GM18909 (cell line): ENCODE data around the gene GABRG3.
"Not testable (repeated sequence)": the region's sequence is repeated elsewhere in the genome, so short reads cannot be mapped to it uniquely, and the experiment has no call there.

Source experiments
- ATAC-seq: cut with Tn5 transposase; IDR thresholded peaks from one replicate; pipeline ENCODE4 v1.9.1; 2021; ENCODE audit warnings: mild to moderate bottlenecking; ENCODE audit not compliant: unreplicated experiment, poor library complexity

The GABRG3 gene

GRCh38 chr15:26985050-26985449 lies 14.1 kb downstream of the GABRG3 start:
- ATAC-seq: no peak

- no peak for ATAC-seq
Measured at GRCh38 chr15:26996250-26996649, 25.3 kb downstream of the GABRG3 start.

- not testable (repeated sequence) for ATAC-seq
Measured at GRCh38 chr15:27003003-27003402, 32.0 kb downstream of the GABRG3 start.

DNA sequence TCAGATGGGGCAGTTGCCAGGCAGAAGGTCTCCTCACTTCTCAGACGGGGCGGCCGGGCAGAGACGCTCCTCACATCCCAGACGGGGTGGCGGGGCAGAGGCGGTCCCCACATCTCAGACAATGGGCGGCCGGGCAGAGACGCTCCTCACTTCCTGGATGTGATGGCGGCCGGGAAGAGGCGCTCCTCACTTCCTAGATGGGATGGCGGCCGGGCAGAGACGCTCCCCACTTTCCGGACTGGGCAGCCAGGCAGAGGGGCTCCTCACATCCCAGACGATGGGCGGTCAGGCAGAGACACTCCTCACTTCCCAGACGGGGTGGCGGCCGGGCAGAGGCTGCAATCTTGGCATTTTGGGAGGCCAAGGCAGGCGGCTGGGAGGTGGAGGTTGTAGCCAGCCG lies 33.2 kb downstream of the GABRG3 start:
- not testable (repeated sequence) for ATAC-seq

GRCh38 chr15:27017168-27017809 lies 46.3 kb downstream of the GABRG3 start:
- ATAC-seq: peak; percentile 57

DNA sequence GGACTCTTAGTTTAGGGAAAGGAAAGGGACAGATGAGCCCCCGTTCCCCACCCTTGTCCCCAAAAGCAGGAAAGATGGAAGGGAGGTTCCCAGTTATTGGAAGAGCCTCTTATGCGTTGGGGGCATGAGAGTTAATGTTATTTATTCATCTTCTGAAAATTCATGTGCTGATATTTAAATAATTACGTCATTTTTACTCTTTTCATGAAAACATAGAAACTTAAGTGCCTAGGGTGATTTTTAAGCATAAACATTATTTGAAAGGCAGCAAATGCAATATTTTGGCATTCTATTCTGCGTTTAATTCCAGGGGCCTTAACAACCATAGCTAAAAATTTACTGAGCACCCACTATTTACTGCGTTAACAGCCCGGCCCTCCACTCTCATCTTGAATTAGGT lies 48.7 kb downstream of the GABRG3 start:
- no peak for ATAC-seq

DNA sequence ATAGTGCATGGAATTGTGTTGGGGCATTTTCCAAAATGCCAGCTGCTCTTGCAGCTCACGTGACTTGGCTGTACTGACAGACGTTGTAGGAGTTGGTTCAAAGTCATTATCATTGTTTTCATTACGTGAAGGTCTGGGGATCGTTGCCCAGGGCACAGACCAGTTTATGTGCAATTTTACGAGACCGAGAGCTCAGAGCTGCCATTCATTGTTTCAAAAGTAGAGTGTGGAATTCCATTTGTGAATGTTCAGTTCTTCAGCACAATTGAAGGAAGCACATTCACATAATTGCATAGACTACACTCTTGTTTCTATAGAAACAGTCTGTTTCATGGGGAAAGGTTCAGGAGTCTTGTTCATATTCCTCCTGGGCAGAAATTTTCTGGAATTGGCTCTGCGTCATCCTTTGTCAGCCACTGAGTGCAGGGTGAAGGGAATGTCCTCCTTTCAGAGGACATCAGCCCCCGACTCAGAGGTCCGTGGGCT lies 54.5 kb downstream of the GABRG3 start:
- ATAC-seq: no peak

DNA sequence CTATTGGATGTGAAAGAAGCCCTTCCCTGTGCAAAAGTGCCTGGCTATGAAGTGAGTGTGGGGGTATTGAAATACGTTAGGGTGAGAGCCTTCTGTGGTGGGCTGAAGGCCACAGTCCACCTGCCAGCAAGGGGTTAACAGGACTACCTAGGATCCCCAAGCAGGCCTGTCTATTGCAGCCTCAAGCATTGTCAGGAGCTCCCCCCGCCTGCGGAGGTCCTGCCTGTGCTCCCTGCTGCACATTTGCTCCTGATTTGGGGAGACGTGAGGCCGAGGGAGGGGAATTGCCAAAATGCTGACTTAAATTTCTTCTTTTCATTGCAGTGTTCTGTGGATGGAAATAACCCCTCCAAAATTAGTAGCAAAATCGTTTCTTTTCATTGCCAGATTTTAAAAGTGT lies 56.2 kb downstream of the GABRG3 start:
- ATAC-seq: no peak

DNA sequence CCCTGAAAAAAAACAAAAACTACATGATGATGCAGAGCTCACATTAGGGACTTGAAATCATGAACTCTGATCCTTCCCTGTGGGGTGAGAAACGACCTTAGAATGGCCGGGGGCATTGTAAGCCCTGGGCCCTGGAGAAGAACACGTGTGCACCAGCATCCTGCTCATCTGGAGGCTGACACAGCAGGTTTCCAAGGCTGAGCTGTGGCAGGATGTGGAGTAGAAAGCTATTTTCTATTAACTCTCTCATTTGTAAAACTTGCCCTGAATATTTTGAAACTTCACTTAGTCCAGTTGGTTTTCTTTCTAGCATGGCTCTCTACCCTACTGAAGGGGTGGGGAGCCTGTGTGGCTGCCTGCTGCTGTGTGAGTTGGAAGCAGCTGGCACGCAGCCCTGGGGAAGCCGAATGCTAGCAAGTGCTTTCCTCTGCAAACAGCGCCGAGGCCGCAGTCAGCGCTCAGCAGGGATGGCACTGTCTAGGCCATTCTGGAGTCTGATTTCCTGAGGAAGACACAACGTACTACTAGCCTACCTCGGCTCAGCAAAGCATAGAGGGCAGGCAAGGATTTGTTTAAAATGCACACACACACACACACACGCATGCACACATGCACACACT lies 58.0 kb downstream of the GABRG3 start:
- no peak for ATAC-seq

- no peak for ATAC-seq
Measured at GRCh38 chr15:27036210-27036609, 65.2 kb downstream of the GABRG3 start.

DNA sequence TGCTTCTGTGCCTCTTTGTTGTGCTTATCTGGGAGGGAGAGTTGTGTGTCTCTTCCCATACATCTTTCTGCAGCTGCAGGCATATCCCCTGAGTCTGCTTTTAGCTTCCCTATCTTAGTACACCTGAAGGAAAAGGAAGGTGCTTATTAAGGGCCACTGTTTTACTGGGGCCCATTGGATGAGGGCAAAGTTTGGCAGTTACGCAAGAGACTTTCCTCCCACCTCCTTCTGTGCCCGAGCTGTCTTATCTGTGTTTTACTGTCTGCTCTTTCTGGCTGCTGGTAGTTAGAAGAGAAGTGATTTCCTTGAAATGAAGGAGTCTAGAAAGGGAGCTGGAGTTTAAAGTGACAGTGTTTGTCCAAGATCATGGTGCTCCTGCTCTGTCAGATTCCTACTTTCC lies 66.5 kb downstream of the GABRG3 start:
- no peak for ATAC-seq

DNA sequence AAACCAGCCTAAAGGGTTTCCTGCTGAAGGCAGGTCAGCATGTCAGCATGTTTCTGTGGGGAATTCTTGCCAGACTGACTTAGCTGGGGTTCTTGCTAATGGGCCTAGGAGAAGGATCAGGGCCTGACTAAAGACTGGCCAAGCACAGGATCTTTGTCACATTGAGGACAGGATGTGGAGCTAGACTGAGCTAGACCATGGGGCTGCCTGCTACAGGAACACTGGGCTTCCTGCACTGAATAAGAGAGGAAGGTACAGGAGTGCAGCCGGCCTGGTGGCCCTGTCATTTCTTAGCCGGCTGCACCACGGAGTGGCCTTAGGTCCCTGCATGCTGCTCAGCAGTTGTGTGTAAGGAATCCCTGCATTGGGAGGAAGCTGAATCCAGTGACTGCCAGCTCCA lies 68.2 kb downstream of the GABRG3 start:
- no peak for ATAC-seq

DNA sequence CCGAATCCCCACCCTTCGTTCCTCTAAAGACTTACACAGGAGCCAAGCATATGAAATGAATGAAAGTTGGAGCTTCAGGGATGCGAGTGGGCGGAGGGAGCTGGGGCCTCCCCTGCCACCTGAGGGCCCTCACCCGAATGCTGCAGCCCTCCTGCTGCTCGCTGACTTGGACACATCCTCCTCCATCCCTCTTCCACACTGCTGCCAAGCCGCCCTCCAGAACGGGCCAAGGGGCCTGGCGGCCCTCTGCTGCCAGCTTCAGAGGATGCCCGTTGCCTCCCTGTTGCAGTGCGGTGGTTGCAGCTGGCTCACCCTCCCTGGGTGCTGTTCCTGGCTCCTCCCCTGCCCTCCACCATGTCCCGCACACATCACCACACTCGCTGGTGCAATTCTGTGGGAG lies 71.2 kb downstream of the GABRG3 start:
- ATAC-seq: no peak

- ATAC-seq: no peak
Measured at GRCh38 chr15:27042646-27043045, 71.7 kb downstream of the GABRG3 start.

- ATAC-seq: no peak
Measured at GRCh38 chr15:27043770-27044169, 72.8 kb downstream of the GABRG3 start.

DNA sequence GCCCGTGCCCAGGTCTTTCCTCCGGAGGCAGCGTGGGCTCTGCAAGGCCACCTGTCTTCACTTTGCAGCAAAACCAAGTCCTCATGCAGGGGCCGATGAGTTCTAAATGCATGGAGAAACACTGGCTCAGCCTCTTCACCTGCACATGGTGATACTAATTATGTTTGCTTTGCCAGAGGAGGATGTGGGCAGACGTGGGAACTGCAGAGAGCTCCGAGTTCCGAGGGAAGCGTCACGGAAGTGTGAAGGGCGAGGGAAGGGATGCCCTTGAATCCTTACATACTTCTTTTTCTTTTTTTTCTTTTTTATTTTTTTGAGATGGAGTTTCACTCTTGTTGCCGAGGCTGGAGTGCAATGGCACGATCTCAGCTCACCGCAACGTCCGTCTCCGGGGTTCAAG lies 74.8 kb downstream of the GABRG3 start:
- ATAC-seq: no peak

DNA sequence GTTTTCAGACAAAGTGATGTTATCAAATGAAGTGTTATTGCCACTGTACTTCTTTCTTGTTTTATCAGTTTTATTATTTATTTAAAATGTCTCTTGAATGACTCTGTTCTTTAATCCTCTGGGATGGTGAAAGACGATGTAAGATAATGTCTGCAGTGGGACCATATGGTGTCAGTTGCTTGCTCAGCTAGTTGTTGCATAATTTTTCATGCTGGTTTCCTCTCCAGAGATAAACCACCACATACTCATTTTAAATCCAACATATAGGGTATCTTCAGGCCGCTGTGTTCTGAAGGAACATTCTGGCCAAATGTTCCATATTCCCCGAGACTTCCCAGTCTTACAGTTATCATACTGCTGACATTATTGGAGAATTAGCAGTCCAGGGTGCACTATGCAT lies 75.9 kb downstream of the GABRG3 start:
- ATAC-seq: no peak

- ATAC-seq: no peak
Measured at GRCh38 chr15:27050163-27050562, 79.2 kb downstream of the GABRG3 start.

DNA sequence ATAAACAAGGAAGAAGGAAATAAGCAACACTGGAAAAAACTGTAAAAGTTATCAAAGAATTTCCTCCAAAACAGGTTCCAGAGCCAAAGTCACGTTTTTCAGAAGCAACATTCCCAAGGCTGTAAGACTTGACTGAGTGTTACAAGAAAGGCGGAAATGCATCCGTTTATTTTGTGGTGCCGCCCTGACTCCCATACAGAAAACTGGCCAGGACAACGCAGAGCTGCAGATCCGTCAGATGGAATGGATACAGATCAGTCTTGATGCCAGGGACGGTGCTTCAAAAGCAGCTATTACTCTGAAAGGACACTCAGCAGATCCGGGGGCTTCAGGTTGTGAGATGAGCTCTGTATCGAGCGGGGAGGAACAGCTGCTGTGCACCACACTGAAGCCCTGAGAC lies 83.4 kb downstream of the GABRG3 start:
- ATAC-seq: no peak

- no peak for ATAC-seq
Measured at GRCh38 chr15:27057904-27058645, 87.1 kb downstream of the GABRG3 start.

DNA sequence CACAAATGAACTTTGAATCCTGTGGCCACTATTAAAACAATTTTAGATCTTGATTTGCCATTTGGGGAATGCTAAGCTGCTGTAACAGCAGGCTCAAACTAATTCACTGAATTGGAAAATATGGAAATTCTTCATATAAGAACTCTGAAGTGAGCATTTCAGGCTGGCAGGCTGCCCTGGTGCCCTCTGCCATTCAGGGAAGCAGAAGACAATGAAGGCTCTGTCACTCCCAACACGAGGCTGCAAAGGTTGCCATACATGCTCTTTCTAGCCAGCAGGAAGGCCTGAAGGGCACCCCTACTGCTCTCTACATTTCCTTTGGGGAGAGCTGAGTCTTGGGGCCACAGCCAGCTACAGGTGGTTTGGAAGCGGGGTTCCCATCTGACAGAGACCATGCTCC lies 88.0 kb downstream of the GABRG3 start:
- no peak for ATAC-seq
